AG10803 (cell line): ENCODE data around the gene CCDC40.
"Not testable (repeated sequence)": the region's sequence is repeated elsewhere in the genome, so short reads cannot be mapped to it uniquely, and the experiment has no call there.

ENCODE experiments used
- DNase-seq: peaks from one replicate; pipeline ENCODE4 v3.0.0; 2010; ENCODE audit warnings: low read depth
- H3K4me3 ChIP-seq: 2 replicates; pipeline ENCODE4 v1.5.1; 2011; ENCODE audit warnings: mild to moderate bottlenecking, low read length, control low read depth
- TF ChIP-seq, protein P1 (sequence below): conservative IDR thresholded peaks from 2 replicates; pipeline ENCODE4 v1.5.1; 2011; ENCODE audit warnings: mild to moderate bottlenecking, low read length, control low read depth, inconsistent platforms

Gene CCDC40

DNA sequence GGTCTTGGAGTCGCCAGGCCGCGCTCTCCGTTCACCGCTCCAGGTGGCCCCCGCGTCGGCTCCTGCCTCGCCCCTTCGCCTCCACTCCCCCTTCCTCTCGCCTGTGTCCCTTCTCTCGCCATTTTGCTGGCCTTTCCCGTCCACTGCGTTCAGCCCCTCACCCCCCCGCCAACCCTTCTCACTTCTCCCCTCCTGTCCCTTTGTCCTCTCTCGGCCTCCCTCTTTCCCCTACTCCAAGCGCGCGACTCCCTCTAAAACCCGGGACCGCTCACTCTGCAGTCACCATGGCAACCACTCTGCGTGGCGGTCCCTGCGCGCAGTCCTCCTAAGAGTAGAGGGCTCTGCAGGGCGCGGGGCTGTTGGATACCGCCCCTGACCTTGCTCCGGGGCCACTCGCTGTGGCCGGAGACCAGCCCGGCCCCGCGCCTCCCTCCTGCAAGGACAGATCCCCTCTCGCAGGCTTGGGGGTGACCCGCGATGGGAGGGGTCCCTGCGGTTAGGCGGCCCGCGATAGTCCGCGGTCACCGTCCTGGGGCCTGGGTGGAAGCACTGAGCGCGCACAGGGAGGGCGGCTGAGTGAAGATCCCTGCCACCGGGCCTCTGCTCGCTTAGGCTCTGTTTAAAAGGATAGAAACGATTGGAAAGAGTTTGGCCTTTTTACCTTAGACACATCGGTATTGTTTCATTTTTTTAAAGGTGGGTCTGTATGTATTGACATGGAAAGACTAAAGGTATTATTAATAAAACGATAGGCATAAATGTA lies 454 bp downstream of the CCDC40 start:
- DNase-seq = no peak
- TF ChIP-seq, protein P1, sequence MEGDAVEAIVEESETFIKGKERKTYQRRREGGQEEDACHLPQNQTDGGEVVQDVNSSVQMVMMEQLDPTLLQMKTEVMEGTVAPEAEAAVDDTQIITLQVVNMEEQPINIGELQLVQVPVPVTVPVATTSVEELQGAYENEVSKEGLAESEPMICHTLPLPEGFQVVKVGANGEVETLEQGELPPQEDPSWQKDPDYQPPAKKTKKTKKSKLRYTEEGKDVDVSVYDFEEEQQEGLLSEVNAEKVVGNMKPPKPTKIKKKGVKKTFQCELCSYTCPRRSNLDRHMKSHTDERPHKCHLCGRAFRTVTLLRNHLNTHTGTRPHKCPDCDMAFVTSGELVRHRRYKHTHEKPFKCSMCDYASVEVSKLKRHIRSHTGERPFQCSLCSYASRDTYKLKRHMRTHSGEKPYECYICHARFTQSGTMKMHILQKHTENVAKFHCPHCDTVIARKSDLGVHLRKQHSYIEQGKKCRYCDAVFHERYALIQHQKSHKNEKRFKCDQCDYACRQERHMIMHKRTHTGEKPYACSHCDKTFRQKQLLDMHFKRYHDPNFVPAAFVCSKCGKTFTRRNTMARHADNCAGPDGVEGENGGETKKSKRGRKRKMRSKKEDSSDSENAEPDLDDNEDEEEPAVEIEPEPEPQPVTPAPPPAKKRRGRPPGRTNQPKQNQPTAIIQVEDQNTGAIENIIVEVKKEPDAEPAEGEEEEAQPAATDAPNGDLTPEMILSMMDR = no peak

DNA sequence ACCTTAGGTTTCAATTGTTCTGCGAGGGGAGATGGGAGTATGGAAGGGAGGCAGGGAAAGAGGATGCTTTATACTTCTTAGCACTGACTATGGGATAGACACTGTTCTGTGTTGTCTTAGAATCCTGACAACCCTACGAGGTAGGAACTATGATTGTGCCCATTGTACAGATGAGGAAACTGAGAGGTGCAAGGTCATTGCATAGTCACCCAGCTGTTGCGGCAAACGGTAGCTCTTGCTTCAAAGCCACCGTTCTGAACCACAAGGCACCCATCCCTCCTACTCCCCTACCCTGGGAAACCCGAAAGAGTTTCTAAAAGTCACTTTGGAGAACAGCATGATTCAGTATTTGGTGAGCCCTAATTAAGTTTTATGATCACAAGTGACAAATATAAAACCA lies 7.5 kb downstream of the CCDC40 start:
- no peak overlapping the region for H3K4me3 ChIP-seq
- DNase-seq = no peak
- TF ChIP-seq, protein P1 = no peak

More for the DNA sequence above, 454 bp downstream of the CCDC40 start:
- H3K4me3 ChIP-seq = peak overlapping the region; percentile 89

DNA sequence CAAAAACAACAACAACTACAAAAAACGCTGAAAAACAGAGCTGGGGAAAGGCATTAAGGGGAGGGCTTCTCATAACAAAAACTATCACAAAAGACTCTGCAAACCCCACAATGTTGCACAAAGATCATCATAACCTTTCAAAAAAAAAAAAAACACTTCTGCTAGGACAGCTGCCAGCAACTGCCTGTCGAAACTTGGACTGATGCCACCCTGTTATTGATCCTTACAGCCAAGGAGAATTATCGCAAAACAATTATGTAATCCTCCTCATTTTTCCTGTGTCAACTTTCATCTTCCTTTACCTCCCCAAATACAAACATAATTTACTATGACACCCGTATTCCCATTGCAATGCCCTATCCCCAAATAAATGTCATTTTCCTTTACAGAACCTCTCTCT lies 9.3 kb downstream of the CCDC40 start:
- H3K4me3 ChIP-seq = no peak overlapping the region
- TF ChIP-seq, protein P1 = no peak
- no peak for DNase-seq

DNA sequence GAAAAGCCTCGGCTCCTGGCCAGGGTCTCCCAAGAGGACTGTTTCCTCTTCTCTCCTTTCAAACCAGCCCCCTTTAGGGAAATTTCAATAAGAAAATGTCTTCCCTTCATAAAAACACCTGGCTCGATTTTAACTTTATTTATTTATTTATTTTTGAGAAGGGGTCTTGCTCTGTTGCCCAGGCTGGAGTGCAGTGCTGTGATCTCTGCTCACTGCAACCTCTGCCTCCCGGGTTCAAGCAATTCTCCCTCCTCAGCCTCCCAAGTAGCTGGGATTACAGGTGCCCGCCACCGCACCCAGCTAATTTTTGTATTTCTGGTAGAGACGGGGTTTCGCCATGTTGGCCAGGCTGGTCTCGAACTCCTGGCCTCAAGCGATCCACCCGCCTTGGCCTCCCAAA lies 10.3 kb downstream of the CCDC40 start:
- not testable (repeated sequence) for DNase-seq, H3K4me3 ChIP-seq

DNA sequence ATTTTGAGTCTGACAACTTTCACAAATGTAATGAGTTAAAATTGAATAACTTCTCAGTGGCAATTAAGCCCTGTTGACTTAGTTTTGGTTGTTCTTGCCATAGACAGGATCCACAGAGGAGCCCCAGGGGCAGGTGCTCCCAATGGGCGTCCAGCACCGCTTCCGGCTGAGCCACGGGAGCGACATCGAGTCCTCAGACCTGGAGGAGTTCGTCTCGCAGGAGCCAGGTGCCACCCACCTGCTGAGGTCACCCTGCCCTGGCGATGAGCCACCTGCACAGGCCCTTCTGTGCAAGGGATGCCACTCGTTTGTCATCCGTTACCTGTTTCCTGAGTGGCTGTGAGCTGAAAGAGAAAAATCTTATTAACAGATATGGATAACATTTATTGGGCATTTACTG lies 10.7 kb downstream of the CCDC40 start:
- TF ChIP-seq, protein P1 = no peak
- H3K4me3 ChIP-seq = no peak overlapping the region
- no peak for DNase-seq

DNA sequence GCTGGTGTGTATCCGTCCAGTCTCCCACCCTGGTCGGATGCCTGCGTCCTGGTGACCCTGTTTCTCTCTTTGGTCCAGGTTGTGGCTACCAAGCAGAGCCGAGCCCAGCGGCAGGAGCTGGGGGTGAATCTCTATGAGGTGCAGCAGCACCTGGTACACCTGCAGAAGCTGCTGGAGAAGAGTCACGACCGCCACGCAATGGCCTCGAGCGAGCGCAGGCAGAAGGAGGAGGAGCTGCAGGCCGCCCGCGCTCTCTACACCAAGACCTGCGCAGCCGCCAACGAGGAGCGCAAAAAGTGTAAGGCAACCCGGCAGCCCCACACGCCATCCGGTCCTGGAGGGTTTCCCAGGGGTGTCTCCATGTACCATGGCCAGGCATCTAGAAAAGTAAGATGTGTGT lies 13.5 kb downstream of the CCDC40 start:
- DNase-seq = no peak
- no peak overlapping the region for H3K4me3 ChIP-seq
- TF ChIP-seq, protein P1 = no peak

DNA sequence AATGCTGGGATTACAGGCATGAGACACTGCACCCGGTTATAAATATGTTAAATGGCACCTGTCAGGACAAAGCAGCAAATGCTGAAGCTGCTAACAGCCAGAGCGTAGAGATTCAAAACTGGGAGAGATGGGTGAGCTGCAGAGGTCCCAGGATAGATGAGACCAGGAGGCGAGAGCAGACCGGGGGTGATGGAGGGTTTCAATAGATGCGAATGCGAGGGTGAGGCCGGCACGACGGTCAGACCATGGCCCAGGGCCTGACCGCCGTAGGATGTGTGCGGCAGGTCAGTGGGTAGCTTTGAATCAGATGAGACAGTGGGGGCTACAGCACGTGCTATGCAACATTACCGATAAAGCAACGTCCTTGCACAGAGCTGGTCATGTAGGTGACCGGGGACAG lies 14.3 kb downstream of the CCDC40 start:
- DNase-seq = no peak
- H3K4me3 ChIP-seq = no peak overlapping the region
- TF ChIP-seq, protein P1 = no peak
